ENCODE results near the gene IGSF8. TPM values are rescaled to one million over a fixed set of nuclear protein-coding genes. Genes with fewer than 3 reads are reported as not detected.
"Not testable (repeated sequence)": the region's sequence is repeated elsewhere in the genome, so short reads cannot be mapped to it uniquely, and the experiment has no call there.

The IGSF8 gene
- total and polyA plus RNA-seq, 7 donors, result 4.8 to 34.9 (median 11.3) TPM

DNA sequence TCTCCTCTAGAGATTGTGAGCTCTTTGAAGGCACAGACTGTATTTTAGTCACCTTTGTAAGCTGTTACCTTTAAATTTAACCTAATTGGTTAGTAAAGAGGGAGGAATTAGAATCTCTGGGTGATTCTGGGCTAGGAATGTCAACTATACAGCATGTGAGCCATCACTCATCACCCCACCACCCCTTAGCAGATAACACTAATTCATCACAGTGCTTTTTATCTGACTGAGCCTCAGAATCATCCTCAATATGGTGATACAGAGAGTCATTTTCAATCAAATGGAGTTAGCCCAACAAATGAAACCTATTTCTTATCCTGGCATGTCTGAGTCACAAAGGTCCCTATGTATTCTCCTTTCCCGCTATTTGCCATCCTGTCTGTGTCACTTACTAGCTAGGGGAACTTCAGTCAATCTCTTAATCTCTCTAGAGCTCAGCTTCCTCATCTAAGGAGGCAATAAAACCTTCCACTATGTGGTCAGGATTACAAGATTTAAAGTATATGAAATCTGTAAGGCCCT is 41.7 kb downstream of the IGSF8 start:
- Histone ChIP-seq H3K36me3 (no peaks in the 10 kb centered on the region), H3K9me3 (no peaks in the 10 kb centered on the region), H3K27me3 (no peaks in the 10 kb centered on the region), H3K4me1 (no peaks in the 10 kb centered on the region), H3K4me3 (no peak overlapping the region), H3K27ac (no peak overlapping the region)
- 77 to 80% methylated on average over 1 of the region's 1 CpG for WGBS, 2 donors
- DNase-seq, result no peak
- no peak for TF ChIP-seq POLR2A (IDR thresholded peaks at IDR 0.05)
- TF ChIP-seq EP300 (IDR thresholded peaks at IDR 0.05), result no peak
- no peak for TF ChIP-seq POLR2AphosphoS5 (IDR thresholded peaks at IDR 0.05)
- TF ChIP-seq, protein P1, sequence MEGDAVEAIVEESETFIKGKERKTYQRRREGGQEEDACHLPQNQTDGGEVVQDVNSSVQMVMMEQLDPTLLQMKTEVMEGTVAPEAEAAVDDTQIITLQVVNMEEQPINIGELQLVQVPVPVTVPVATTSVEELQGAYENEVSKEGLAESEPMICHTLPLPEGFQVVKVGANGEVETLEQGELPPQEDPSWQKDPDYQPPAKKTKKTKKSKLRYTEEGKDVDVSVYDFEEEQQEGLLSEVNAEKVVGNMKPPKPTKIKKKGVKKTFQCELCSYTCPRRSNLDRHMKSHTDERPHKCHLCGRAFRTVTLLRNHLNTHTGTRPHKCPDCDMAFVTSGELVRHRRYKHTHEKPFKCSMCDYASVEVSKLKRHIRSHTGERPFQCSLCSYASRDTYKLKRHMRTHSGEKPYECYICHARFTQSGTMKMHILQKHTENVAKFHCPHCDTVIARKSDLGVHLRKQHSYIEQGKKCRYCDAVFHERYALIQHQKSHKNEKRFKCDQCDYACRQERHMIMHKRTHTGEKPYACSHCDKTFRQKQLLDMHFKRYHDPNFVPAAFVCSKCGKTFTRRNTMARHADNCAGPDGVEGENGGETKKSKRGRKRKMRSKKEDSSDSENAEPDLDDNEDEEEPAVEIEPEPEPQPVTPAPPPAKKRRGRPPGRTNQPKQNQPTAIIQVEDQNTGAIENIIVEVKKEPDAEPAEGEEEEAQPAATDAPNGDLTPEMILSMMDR (IDR thresholded peaks at IDR 0.05), result no peak
- intact Hi-C loops (cut with DNase I), result no loop called here

DNA sequence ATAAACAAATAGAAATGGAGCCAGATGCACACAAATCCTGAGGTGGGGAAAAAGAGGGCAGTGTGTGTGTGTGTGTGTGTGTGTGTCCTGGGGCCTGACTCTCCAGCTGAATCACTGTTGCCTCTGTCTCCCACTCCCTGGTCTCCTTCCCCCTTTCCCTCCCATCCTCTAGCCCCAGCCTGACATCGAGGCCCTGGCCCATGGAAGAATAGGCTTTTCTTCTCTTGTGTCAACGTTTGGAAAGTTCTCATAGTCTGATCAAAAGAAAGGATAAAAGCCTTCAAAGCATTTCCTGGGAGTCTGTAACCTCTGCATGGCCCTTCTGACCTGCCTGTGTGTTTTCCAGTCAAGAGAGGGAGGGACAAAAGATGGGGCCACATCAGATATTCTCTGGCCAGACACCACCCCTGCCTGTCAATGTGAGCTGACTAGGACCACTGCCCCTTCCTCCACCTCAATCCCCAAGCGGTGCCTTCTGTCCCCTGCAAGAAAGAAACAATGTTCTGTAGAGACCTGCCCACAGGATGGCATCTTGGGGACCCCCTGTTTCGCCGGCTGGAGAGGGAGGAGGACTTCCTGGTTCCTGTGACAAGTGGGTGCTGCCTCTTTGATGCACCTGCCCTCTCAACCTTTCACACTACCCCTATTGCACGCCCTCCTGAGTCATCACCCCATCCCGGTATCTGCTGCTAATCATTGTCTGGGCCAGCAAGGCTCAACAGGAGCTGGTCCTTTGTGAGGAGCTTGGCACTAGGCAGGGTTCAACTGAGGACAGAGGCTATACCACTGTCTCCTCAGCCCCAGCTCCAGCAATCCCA is 44.7 kb downstream of the IGSF8 start:
- Histone ChIP-seq H3K36me3 (no peaks in the 10 kb centered on the region), H3K4me1 (peaks cover 0 to 7% (median 0%) of the 10 kb centered on the region in 4 donors), H3K27me3 (no peaks in the 10 kb centered on the region), H3K27ac (no peak overlapping the region), H3K4me3 (no peak overlapping the region), H3K9me3 (no peaks in the 10 kb centered on the region)
- intact Hi-C loops (cut with DNase I), result no loop called here
- 56 to 69% methylated on average over 7 of the region's 7 CpGs for WGBS, 2 donors
- no peak for DNase-seq
- TF ChIP-seq EP300 (IDR thresholded peaks at IDR 0.05) (no peak), POLR2A (IDR thresholded peaks at IDR 0.05) (no peak), POLR2AphosphoS5 (IDR thresholded peaks at IDR 0.05) (no peak)
- TF ChIP-seq, protein P1 (IDR thresholded peaks at IDR 0.05), result no peak

DNA sequence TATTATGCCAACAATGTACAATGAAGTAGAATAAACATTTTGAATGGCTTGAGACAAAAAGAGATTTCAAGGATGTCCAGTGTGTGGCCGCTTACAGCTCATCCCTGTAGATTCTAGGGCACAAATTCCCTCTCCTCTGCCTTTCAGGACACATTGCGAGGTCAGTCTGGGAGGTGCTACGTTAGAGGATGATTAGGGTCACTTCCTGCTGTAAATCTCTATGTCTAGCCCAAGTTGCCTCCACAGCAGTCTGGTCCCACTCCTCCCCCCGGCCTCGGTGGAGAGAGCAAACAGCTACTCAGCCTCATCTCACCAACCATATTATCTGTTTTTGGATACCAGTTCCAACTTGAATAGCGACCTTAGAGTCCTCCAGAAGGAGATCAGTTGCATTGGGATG is 45.5 kb downstream of the IGSF8 start:
- no peak overlapping the region for H3K4me3 ChIP-seq
- WGBS, 2 donors, result 50 to 57% methylated on average over 6 of the region's 6 CpGs
- no peaks in the 10 kb centered on the region for H3K9me3 ChIP-seq
- H3K4me1 ChIP-seq, result peaks cover 0 to 7% (median 0%) of the 10 kb centered on the region in 4 donors
- H3K36me3 ChIP-seq, result no peaks in the 10 kb centered on the region
- DNase-seq, result no peak
- H3K27me3 ChIP-seq, result no peaks in the 10 kb centered on the region
- H3K27ac ChIP-seq, result no peak overlapping the region
- TF ChIP-seq, protein P1 (IDR thresholded peaks at IDR 0.05), result no peak
- no peak for TF ChIP-seq POLR2A (IDR thresholded peaks at IDR 0.05)
- no peak for TF ChIP-seq EP300 (IDR thresholded peaks at IDR 0.05)
- TF ChIP-seq POLR2AphosphoS5 (IDR thresholded peaks at IDR 0.05), result no peak
- intact Hi-C loops (cut with DNase I), result no loop called here

DNA sequence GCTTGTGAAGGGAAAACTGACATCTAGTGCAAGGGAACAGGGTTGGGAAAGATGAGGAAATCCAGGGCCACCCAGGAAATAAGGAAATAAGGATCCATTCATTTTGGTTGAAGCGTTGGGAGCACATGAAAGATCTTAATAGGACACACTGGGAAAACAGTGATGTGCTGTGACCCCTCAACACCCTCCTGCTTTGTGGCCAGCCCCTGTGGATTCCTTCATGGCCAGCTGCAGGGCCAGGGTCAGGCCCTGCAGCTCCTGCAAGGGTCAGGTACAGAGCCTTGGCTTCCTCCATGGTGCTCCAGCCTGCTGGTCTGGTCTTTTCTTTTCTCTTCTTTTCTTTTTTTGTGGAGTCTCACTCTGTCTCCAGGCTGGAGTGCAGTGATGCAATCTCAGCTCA is 47.8 kb downstream of the IGSF8 start:
- WGBS, 2 donors, result 84 to 85% methylated on average over 1 of the region's 1 CpG
- no peaks in the 10 kb centered on the region for H3K36me3 ChIP-seq
- intact Hi-C loops (cut with DNase I), result no loop called here
- H3K4me1 ChIP-seq, result peaks cover 0 to 26% (median 15%) of the 10 kb centered on the region in 4 donors
- no peaks in the 10 kb centered on the region for H3K9me3 ChIP-seq
- H3K27ac ChIP-seq, result no peak overlapping the region
- TF ChIP-seq, protein P1 (IDR thresholded peaks at IDR 0.05), result no peak
- TF ChIP-seq EP300 (IDR thresholded peaks at IDR 0.05), result no peak
- TF ChIP-seq POLR2AphosphoS5 (IDR thresholded peaks at IDR 0.05), result no peak
- no peak for TF ChIP-seq POLR2A (IDR thresholded peaks at IDR 0.05)
- no peak for DNase-seq
- H3K27me3 ChIP-seq, result no peaks in the 10 kb centered on the region
- H3K4me3 ChIP-seq, result no peak overlapping the region

DNA sequence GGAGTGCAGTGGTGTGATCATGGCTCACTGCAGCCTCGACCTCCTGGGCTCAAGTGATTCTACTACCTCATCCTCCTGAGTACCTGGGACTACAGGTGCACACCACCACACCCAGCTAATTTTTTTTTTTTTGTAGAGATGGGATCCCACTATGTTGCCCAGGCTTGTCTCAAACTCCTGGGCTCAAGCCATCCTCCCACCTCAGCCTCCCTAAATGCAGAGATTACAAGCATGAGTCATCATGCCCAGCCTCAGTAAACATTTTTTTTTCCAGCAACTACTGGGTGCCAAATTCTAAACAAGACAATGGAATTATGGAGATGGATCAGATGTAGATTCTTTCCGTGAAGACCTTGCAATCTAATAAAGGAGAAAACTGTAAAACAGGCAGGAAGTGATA is 48.2 kb downstream of the IGSF8 start:
- H3K36me3 ChIP-seq; DNase-seq; H3K27ac ChIP-seq; H3K4me3 ChIP-seq; H3K9me3 ChIP-seq; intact Hi-C loops (cut with DNase I); H3K27me3 ChIP-seq: not testable (repeated sequence)
- H3K4me1 ChIP-seq, result peaks cover 0 to 26% (median 15%) of the 10 kb centered on the region in 4 donors
- 62 to 74% methylated on average over 2 of the region's 2 CpGs for WGBS, 2 donors

Measured in sigmoid colon (tissue), 7 donors.